Heart right ventricle (tissue), 16 donors: ENCODE measurements around the gene PRR30. TPM values are rescaled to one million over a fixed set of nuclear protein-coding genes. Genes with fewer than 3 reads are reported as not detected.

Experiments
- ATAC-seq, 8 donors: fragments of 200-7000 bp; cut with Tn5 transposase; one replicate each; pipeline ENCODE4 v1.9.1; 2020; ENCODE audit warnings: mild to moderate bottlenecking in 8 of 8, moderate library complexity in 8 of 8, moderate number of reproducible peaks in 1 of 8
- DNase-seq, 2 donors: peaks; one replicate each; pipeline ENCODE4 v3.0.0-alpha.2; 2020
- H3K27ac ChIP-seq, 10 donors: fragments of 200-600 bp; sonication (generic) in 2 of 10; one replicate each; pipeline versions ENCODE4 v1.5.0 to v1.8.0; 2020 to 2022; ENCODE audit warnings: mild to moderate bottlenecking in 3 of 10
- H3K27me3 ChIP-seq, 7 donors: fragments of 200-600 bp; one replicate each; pipeline ENCODE4 v1.8.0; 2021 to 2022; ENCODE audit warnings: mild to moderate bottlenecking in 2 of 7
- H3K36me3 ChIP-seq, 9 donors: fragments of 200-600 bp; sonication (generic) in 1 of 9; one replicate each; pipeline versions ENCODE4 v1.5.0 to v1.8.0; 2020 to 2022; ENCODE audit warnings: mild to moderate bottlenecking in 2 of 9
- H3K4me1 ChIP-seq, 9 donors: fragments of 200-600 bp; sonication (generic) in 1 of 9; one replicate each; pipeline versions ENCODE4 v1.5.0 to v1.8.0; 2020 to 2022; ENCODE audit warnings: mild to moderate bottlenecking in 4 of 9
- H3K4me3 ChIP-seq, 10 donors: fragments of 200-600 bp; sonication (generic) in 2 of 10; one replicate each; pipeline versions ENCODE4 v1.5.0 to v1.8.0; 2020 to 2022; ENCODE audit warnings: mild to moderate bottlenecking in 7 of 10, moderate library complexity in 2 of 10
- H3K9me3 ChIP-seq, 11 donors: fragments of 200-600 bp in 10 of 11; sonication (generic) in 2 of 11; one replicate each; pipeline versions ENCODE4 v1.5.0 to v1.8.0; 2013 to 2022; ENCODE audit warnings: mild to moderate bottlenecking in 2 of 11, control low read depth in 1 of 11, moderate library complexity in 1 of 11
- WGBS, 2 donors: extraction: QIAGEN DNeasy Blood & Tissue Kit; methylation state at CpG; one replicate each; pipeline ENCODE4 v1.1.7; 2013; ENCODE audit warnings: inconsistent platforms in 1 of 2; 5-methylcytosine and 5-hydroxymethylcytosine counted together
- intact Hi-C, 10 donors: fragments of 100-400 bp; cut with DNase I; formaldehyde crosslinking; loops; one replicate each; pipeline versions ENCODE4 v1.11.1 to v1.14.2; 2022
- polyA plus RNA-seq, 2 donors: library from polyadenylated mRNA; stranded (reverse); fragments of 200-250 nt; gene quantifications; one replicate each; pipeline ENCODE4 v1.2.3, GENCODE V29; 2013
- total RNA-seq, 10 donors: library from RNA; stranded (reverse); fragmentation: NEBNext Ultra II Directional in 3 of 10; extraction: Animal tissue kit (Norgen Biotek cat#: 25700) in 3 of 10; gene quantifications; one replicate each; pipeline versions ENCODE4 v1.2.1 to v1.2.4, GENCODE V29; 2021 to 2023
- TF ChIP-seq, protein P1 (sequence below), 9 donors: fragments of 200-600 bp; sonication (generic) in 2 of 9; IDR thresholded peaks; one replicate each; pipeline versions ENCODE4 v1.5.0 to v1.8.0; 2021 to 2022; ENCODE audit warnings: antibody characterized with exemption in 9 of 9, mild to moderate bottlenecking in 5 of 9, moderate library complexity in 1 of 9
- donor health status: Arrhythmogenic right ventricular cardiomyopathy.
- donor health status: ischemic (EF 13 %, LVEDD 7.1; RV severe dilation, severe dysfunction).
- donor health status: healthy with polysubstance abuse.
- donor health status: DM: no; HTN: yes; CAD: no.
- donor health status: DM: no; HTN: no; CAD: no.
- donor health status: ischemic (EF 25% LVEDD 6.9; RV normal size, moderate dysfunction).
- donor health status: ischemic (EF 25% LVEDD 5.7; RV mildly dilated, moderate dysfunction).
- donor health status: healthy.
- donor health status: DM: yes; HTN: yes; CAD: no.
- donor health status: Ischemic cardiomyopathy.
- donor health status: ischemic (EF 35%, LVEDD 5.7; RV mildly dilated, moderate dysfunction).
- donor health status: nonischemic (EF 11% LVEDD 7.7; RV severe dilation, severe dysfunction).
- donor health status: DM: yes; HTN: yes; CAD: no.
- donor health status: PGD.
- donor health status: ischemic (EF 29% LVEDD 5.4; RV normal size, mild dysfunction).
- donor health status: nonischemic (EF 23%, LVEDD 6.1; RV moderate dilation, normal function).

Gene PRR30
- total and polyA plus RNA-seq, 12 donors = not detected

DNA sequence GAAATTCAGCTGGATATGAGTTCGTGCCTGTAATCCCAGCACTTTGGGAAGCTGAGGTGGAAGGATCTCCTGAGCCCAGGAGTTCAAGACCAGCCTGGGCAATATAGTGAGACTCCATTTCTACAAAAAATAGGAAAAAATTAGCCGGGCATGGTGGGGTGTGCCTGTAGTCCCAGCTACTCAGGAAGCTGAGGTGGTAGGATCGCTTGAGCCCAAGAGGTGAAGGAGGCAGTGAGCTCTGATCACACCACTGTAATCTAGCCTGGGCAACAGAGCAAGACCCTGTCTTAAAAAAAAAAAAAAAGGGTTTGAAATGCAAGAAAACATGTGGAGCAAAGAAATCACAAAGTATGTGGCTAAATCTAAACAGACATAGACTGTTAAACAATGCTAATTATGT is 30.1 kb downstream of the PRR30 start:
- intact Hi-C loops = loop anchor here in 1 of 10 donors (5.0 to 10.0 kb wide), 2 partner anchors 43 to 186 kb away; no protein-coding TSS in a partner anchor
- no peak for DNase-seq

DNA sequence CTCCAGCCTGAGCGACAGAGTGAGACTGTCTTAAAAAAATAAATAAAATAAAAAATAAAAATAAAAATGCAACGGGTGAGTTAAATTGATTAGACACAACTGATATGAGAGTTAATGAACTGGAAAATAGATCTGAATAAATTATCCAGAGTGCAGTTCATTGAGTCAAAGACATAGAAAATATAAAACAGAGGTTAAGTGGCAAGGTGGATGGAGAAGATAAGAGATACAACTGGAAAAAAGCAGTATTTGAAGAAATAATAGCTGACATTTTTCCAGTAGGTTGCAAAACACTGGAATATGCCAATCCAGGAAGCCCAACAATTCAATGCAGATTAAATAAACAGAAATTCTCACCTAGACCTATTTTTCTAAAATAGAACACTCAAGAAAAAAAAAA is 31.0 kb downstream of the PRR30 start:
- TF ChIP-seq, protein P1, sequence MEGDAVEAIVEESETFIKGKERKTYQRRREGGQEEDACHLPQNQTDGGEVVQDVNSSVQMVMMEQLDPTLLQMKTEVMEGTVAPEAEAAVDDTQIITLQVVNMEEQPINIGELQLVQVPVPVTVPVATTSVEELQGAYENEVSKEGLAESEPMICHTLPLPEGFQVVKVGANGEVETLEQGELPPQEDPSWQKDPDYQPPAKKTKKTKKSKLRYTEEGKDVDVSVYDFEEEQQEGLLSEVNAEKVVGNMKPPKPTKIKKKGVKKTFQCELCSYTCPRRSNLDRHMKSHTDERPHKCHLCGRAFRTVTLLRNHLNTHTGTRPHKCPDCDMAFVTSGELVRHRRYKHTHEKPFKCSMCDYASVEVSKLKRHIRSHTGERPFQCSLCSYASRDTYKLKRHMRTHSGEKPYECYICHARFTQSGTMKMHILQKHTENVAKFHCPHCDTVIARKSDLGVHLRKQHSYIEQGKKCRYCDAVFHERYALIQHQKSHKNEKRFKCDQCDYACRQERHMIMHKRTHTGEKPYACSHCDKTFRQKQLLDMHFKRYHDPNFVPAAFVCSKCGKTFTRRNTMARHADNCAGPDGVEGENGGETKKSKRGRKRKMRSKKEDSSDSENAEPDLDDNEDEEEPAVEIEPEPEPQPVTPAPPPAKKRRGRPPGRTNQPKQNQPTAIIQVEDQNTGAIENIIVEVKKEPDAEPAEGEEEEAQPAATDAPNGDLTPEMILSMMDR (IDR thresholded peaks at IDR 0.05) = no peak
- ATAC-seq = no peak
- Histone ChIP-seq H3K9me3 (no peaks in the 10 kb centered on the region), H3K27ac (no peak overlapping the region), H3K36me3 (no peaks in the 10 kb centered on the region), H3K4me3 (no peak overlapping the region), H3K4me1 (no peaks in the 10 kb centered on the region), H3K27me3 (peaks cover 0 to 25% (median 7%) of the 10 kb centered on the region in 7 donors)
- WGBS, 2 donors = 79 to 80% methylated on average over 2 of the region's 2 CpGs
- DNase-seq = no peak
- intact Hi-C loops = loop anchor here in 1 of 10 donors (5.0 to 10.0 kb wide), 2 partner anchors 44 to 187 kb away; no protein-coding TSS in a partner anchor

More for the DNA sequence above, 30.1 kb downstream of the PRR30 start:
- Histone ChIP-seq H3K9me3 (no peaks in the 10 kb centered on the region), H3K27ac (no peak overlapping the region), H3K4me3 (no peak overlapping the region), H3K4me1 (no peaks in the 10 kb centered on the region), H3K27me3 (peaks cover 0 to 21% (median 7%) of the 10 kb centered on the region in 7 donors), H3K36me3 (no peaks in the 10 kb centered on the region)
- 89 to 93% methylated on average over 3 of the region's 3 CpGs for WGBS, 2 donors
- TF ChIP-seq, protein P1 (IDR thresholded peaks at IDR 0.05) = no peak
- no peak for ATAC-seq

DNA sequence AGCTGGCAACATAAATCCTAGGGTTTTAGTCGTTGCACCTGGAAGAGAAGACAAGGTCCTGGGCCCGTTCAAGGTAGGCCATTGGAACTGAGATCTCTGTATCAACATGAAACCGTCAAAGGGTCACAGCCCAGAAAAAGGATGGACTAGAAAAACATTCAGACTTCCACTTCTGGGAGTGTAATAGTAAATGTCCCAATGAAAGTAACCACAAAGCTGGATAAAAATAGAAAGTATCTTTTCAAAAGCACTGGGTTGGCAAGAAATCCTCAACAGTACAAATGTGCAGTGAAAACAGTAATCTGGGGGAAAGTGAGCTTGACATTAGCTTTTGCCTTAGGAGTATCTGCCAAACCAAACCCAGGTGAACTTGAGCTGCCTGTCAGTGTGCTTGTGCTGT is 33.2 kb downstream of the PRR30 start:
- H3K9me3 ChIP-seq = no peaks in the 10 kb centered on the region
- no peaks in the 10 kb centered on the region for H3K36me3 ChIP-seq
- peaks cover 0 to 25% (median 7%) of the 10 kb centered on the region in 7 donors for H3K27me3 ChIP-seq
- intact Hi-C loops = loop anchor here in 1 of 10 donors (5.0 to 10.0 kb wide), 2 partner anchors 46 to 189 kb away; no protein-coding TSS in a partner anchor
- WGBS, 2 donors = 73 to 76% methylated on average over 3 of the region's 3 CpGs
- ATAC-seq (no peak), DNase-seq (no peak)
- no peaks in the 10 kb centered on the region for H3K4me1 ChIP-seq
- no peak overlapping the region for H3K27ac ChIP-seq
- TF ChIP-seq, protein P1 (IDR thresholded peaks at IDR 0.05) = no peak
- no peak overlapping the region for H3K4me3 ChIP-seq

DNA sequence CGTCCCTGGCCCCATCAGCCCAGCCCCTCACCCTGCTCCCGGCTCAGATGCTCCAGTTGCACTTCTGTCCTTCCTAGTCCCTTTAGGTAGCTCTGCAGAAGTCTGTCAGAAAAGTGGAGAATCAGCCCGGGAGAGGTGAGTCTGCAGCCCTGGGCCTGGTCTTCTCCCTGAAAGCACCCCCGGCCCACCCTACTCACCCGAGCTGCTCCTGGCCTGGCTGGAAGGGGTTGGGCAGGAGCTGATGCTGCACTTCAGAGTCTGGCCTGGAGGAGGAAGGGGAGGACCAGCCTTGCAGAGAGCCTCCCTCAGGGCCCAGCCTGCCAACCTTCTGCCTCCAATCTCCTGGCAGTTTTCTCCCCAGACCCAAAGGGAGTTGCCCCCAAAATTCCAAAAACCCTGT is 36.9 kb downstream of the PRR30 start:
- no peaks in the 10 kb centered on the region for H3K9me3 ChIP-seq
- no peak overlapping the region for H3K27ac ChIP-seq
- TF ChIP-seq, protein P1 (IDR thresholded peaks at IDR 0.05) = no peak
- WGBS, 2 donors = 71 to 79% methylated on average over 5 of the region's 5 CpGs
- no peak overlapping the region for H3K4me3 ChIP-seq
- peaks cover 0 to 20% (median 2%) of the 10 kb centered on the region in 7 donors for H3K27me3 ChIP-seq
- intact Hi-C loops = loop anchor here in 1 of 10 donors (10.0 kb wide), 1 partner anchor 192 kb away; no protein-coding TSS in a partner anchor
- H3K4me1 ChIP-seq = no peaks in the 10 kb centered on the region
- DNase-seq (no peak), ATAC-seq (no peak)
- peaks cover 0 to 5% (median 0%) of the 10 kb centered on the region in 9 donors for H3K36me3 ChIP-seq
